Glutamatergic neuron (in vitro differentiated cells): ENCODE measurements around the gene EIF4B. TPM values are rescaled to one million over a fixed set of nuclear protein-coding genes. Genes with fewer than 3 reads are reported as not detected.

Experiments
- DNase-seq: peaks from one replicate; pipeline ENCODE4 v3.0.0; 2022
- H3K27ac Mint-ChIP-seq: one replicate; pipeline ENCODE4 v1.8.0; 2020; ENCODE audit warnings: mild to moderate bottlenecking, mixed read lengths, inconsistent platforms; ENCODE audit not compliant: unreplicated experiment
- H3K27me3 Mint-ChIP-seq: one replicate; pipeline ENCODE4 v1.8.0; 2020; ENCODE audit warnings: mild to moderate bottlenecking, moderate library complexity, mixed read lengths, inconsistent platforms; ENCODE audit not compliant: unreplicated experiment
- H3K36me3 Mint-ChIP-seq: one replicate; pipeline ENCODE4 v1.8.0; 2020; ENCODE audit warnings: mild to moderate bottlenecking, mixed read lengths, inconsistent platforms; ENCODE audit not compliant: unreplicated experiment
- H3K4me1 Mint-ChIP-seq: one replicate; pipeline ENCODE4 v1.8.0; 2020; ENCODE audit warnings: mild to moderate bottlenecking, low read depth, mixed read lengths, inconsistent platforms; ENCODE audit not compliant: unreplicated experiment
- H3K4me3 Mint-ChIP-seq: one replicate; pipeline ENCODE4 v1.8.0; 2020; ENCODE audit warnings: mild to moderate bottlenecking, mixed read lengths, inconsistent platforms; ENCODE audit not compliant: unreplicated experiment
- H3K9me3 Mint-ChIP-seq: one replicate; pipeline ENCODE4 v1.8.0; 2020; ENCODE audit warnings: mild to moderate bottlenecking, moderate library complexity, mixed read lengths, inconsistent platforms; ENCODE audit not compliant: unreplicated experiment
- CTCF ChIP-seq: fragments of 200-600 bp; sonication (generic); IDR thresholded peaks from one replicate; pipeline ENCODE4 v1.5.0; 2021; ENCODE audit not compliant: partially characterized antibody, unreplicated experiment
- long read RNA-seq: library from polyadenylated mRNA; unstranded; transcript quantifications from one replicate; pipeline ENCODE4 v2.0.0, GENCODE V29; 2020; ENCODE audit not compliant: unreplicated experiment
- total RNA-seq: library from RNA; stranded (reverse); fragmentation: NEBNext Ultra II Directional; extraction: Animal tissue kit (Norgen Biotek cat#: 25700); gene quantifications from one replicate; pipeline ENCODE4 v1.2.1, GENCODE V29; 2021; ENCODE audit not compliant: unreplicated experiment

The EIF4B gene, protein sequence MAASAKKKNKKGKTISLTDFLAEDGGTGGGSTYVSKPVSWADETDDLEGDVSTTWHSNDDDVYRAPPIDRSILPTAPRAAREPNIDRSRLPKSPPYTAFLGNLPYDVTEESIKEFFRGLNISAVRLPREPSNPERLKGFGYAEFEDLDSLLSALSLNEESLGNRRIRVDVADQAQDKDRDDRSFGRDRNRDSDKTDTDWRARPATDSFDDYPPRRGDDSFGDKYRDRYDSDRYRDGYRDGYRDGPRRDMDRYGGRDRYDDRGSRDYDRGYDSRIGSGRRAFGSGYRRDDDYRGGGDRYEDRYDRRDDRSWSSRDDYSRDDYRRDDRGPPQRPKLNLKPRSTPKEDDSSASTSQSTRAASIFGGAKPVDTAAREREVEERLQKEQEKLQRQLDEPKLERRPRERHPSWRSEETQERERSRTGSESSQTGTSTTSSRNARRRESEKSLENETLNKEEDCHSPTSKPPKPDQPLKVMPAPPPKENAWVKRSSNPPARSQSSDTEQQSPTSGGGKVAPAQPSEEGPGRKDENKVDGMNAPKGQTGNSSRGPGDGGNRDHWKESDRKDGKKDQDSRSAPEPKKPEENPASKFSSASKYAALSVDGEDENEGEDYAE
- total RNA-seq: 283 TPM
- long read RNA-seq, full-length matches to known transcripts: 55 of 87 reads
- long read RNA-seq, partial matches to known transcripts: 19 of 87 reads
- long read RNA-seq, other reads (novel, unspliced or antisense): 13 of 87 reads

GRCh38 chr12:53005986-53006809, at the start of gene EIF4B:
TSS of gene EIF4B (plus strand) at chr12:53006456. CDS start at chr12:53006484, 28 bp downstream.
- TF ChIP-seq CTCF: no peak
- H3K4me3 Mint-ChIP-seq: peak within 1 kb of the TSS; percentile 98
- peaks cover 12% of the 10 kb centered on the region for H3K27me3 Mint-ChIP-seq
- peaks cover 11% of the 10 kb centered on the region for H3K9me3 Mint-ChIP-seq
- DNase-seq: peak; percentile 99
- H3K36me3 Mint-ChIP-seq: no peaks in the 10 kb centered on the region
- H3K4me1 Mint-ChIP-seq: peaks cover 8% of the 10 kb centered on the region
- H3K27ac Mint-ChIP-seq: peak within 1 kb of the TSS; percentile 99

GRCh38 chr12:52956987-52957386, 49.3 kb upstream of the EIF4B start:
- Mint-ChIP-seq H3K4me1 (no peaks in the 10 kb centered on the region), H3K9me3 (no peaks in the 10 kb centered on the region), H3K27ac (no peak overlapping the region)

DNA sequence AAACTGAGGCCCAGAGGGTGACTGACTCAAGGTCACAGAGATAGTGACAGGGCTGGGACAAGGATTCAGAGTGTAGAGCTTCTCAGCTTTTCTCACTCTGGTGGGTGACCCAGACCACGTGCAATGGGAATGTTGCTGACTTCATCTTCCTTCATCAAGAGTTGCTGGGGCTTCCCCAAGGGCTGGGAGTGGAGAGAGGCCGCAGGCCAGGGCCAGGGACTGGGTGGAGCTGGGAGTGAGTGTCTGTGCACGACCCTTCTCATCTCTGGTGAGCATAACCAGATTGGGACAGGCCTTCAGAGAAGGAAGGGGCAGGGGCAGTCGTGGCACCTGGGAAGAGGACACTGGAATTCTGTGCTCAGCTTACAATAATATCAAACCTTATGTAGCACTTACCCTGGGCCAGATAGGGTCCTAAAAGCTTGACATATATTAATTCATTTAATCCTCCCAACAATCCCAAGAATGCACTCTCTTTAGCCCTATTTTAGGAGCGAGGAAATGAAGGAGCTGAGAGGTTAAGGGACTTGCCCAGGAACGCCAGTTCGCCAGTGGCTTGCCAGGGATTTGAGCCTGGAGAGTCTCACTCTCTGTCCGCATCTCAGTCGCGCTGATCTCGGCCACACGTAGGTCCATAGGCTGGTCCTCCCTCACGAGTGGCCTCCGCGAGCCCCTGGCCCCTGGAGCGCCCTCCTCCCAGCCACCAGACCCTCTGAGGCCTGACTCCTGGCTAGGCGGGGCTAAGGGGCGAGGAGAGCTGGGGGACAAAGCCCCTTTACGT, 41.5 kb upstream of the EIF4B start:
- Mint-ChIP-seq H3K27me3 (peaks cover 2% of the 10 kb centered on the region), H3K27ac (no peak overlapping the region), H3K36me3 (no peaks in the 10 kb centered on the region), H3K9me3 (no peaks in the 10 kb centered on the region), H3K4me1 (no peaks in the 10 kb centered on the region), H3K4me3 (no peak overlapping the region)
- no peak for DNase-seq
- no peak for TF ChIP-seq CTCF

More at GRCh38 chr12:52956987-52957386, 49.3 kb upstream of the EIF4B start:
- H3K36me3 Mint-ChIP-seq: no peaks in the 10 kb centered on the region
- TF ChIP-seq CTCF: no peak
- DNase-seq: no peak
- no peaks in the 10 kb centered on the region for H3K27me3 Mint-ChIP-seq
- no peak overlapping the region for H3K4me3 Mint-ChIP-seq

DNA sequence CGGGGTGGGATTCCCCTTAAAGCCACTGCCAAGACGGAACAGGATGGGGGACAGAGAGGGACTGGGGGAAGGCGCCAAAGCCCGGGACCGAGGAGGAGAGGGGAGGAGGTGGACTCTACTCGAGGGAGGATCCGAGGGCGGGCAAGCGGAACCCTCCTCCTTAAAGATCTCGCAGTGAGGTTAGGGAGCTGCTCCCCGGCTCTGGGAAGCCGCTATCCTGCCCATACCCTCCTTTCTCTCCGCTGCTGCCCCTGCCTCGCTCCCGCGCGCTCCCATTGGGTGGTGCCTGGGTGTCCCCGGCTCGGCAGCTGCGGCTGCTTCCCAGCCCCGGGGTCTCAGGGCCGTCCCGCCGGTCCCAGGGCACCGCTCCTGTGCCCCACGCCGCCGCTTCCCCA, 40.9 kb upstream of the EIF4B start:
- no peak overlapping the region for H3K4me3 Mint-ChIP-seq
- no peaks in the 10 kb centered on the region for H3K4me1 Mint-ChIP-seq
- H3K27ac Mint-ChIP-seq: no peak overlapping the region
- no peak for TF ChIP-seq CTCF
- no peaks in the 10 kb centered on the region for H3K9me3 Mint-ChIP-seq
- H3K27me3 Mint-ChIP-seq: peaks cover 2% of the 10 kb centered on the region
- no peak for DNase-seq
- H3K36me3 Mint-ChIP-seq: no peaks in the 10 kb centered on the region
